Measurements from ENCODE around the gene DTYMK. TPM values are rescaled to one million over a fixed set of nuclear protein-coding genes. Genes with fewer than 3 reads are reported as not detected.
A peak's percentile ranks its signal among the peaks of the same experiment; 100 is the strongest.

DTYMK gene
- total and polyA plus RNA-seq, 2 experiments from 2014 or later: 27.9 to 78.7 TPM

GRCh38 chr2:241639385-241639784, 47.2 kb downstream of the DTYMK start:
- H3K9me3 ChIP-seq (ENCODE audit: low read depth): no peaks in the 10 kb centered on the region
- H3K9me2 ChIP-seq (ENCODE audit: insufficient read depth): no peaks in the 10 kb centered on the region
- peaks cover 4% of the 10 kb centered on the region; the same call in 1 of the 2 replicates for H4K20me1 ChIP-seq (ENCODE audit: insufficient read depth)
- DNase-seq: no peak
- peaks cover 89% of the 10 kb centered on the region for H3K79me2 ChIP-seq (ENCODE audit: insufficient read depth)
- H3K9ac ChIP-seq: no peak overlapping the region
- peaks cover 17% of the 10 kb centered on the region for H3K4me1 ChIP-seq (ENCODE audit: insufficient read depth)
- TF ChIP-seq EZH2 (IDR thresholded peaks at IDR 0.05; ENCODE audit: insufficient read depth, poor library complexity, severe bottlenecking) (no peak), EZH2phosphoT487 (IDR thresholded peaks at IDR 0.05; ENCODE audit: insufficient read depth, low read depth) (no peak)
- in situ Hi-C loops (cut with MboI): no loop called here
- no peak overlapping the region for H2AFZ ChIP-seq
- WGBS, 2 experiments (ENCODE audit: low coverage in 1 of 2, low lambda C conversion rate in 2 of 2, missing lambda C conversion rate in 2 of 2): 88 to 92% methylated on average over 7 of the region's 7 CpGs
- no peak overlapping the region for H3K27ac ChIP-seq
- peaks cover 9% of the 10 kb centered on the region; the same call in 1 of the 2 replicates for H3F3A ChIP-seq (ENCODE audit: insufficient read depth)
- no peaks in the 10 kb centered on the region for H3K27me3 ChIP-seq (replicated peaks; ENCODE audit: insufficient read depth)
- peak overlapping the region; percentile 95 for H3K4me2 ChIP-seq (ENCODE audit: unreplicated experiment)
- no peak overlapping the region for H3K4me3 ChIP-seq
- no peaks in the 10 kb centered on the region for H3K36me3 ChIP-seq (ENCODE audit: low read depth)

- WGBS, 2 experiments (ENCODE audit: low coverage in 1 of 2, low lambda C conversion rate in 2 of 2, missing lambda C conversion rate in 2 of 2): 88 to 92% methylated on average over 13 to 14 of the region's 14 CpGs
- H4K20me1 ChIP-seq (ENCODE audit: insufficient read depth): peaks cover 4% of the 10 kb centered on the region; the same call in 1 of the 2 replicates
Observed at GRCh38 chr2:241638940-241639339, 47.7 kb downstream of the DTYMK start.

GRCh38 chr2:241637795-241638660, 48.6 kb downstream of the DTYMK start:
- no peaks in the 10 kb centered on the region for H3K27me3 ChIP-seq (replicated peaks; ENCODE audit: insufficient read depth)
- H3K4me2 ChIP-seq (ENCODE audit: unreplicated experiment): peak overlapping the region; percentile 95
- peak overlapping the region; percentile 90 for H3K9ac ChIP-seq
- 1 to 4% methylated on average over 33 to 56 of the region's 67 CpGs for WGBS, 2 experiments (ENCODE audit: low coverage in 1 of 2, low lambda C conversion rate in 2 of 2, missing lambda C conversion rate in 2 of 2)
- TF ChIP-seq EZH2 (IDR thresholded peaks at IDR 0.05; ENCODE audit: insufficient read depth, poor library complexity, severe bottlenecking): no peak
- no peak for TF ChIP-seq EZH2phosphoT487 (IDR thresholded peaks at IDR 0.05; ENCODE audit: insufficient read depth, low read depth)
- peaks cover 9% of the 10 kb centered on the region; the same call in 1 of the 2 replicates for H3F3A ChIP-seq (ENCODE audit: insufficient read depth)
- peak overlapping the region; percentile 81 for H3K4me3 ChIP-seq
- in situ Hi-C loops (cut with MboI): no loop called here
- peak; percentile 75 for DNase-seq
- peaks cover 6% of the 10 kb centered on the region; the same call in 1 of the 2 replicates for H3K36me3 ChIP-seq (ENCODE audit: low read depth)
- H3K9me3 ChIP-seq (ENCODE audit: low read depth): no peaks in the 10 kb centered on the region
- no peaks in the 10 kb centered on the region for H3K9me2 ChIP-seq (ENCODE audit: insufficient read depth)
- H4K20me1 ChIP-seq (ENCODE audit: insufficient read depth): peaks cover 4% of the 10 kb centered on the region; the same call in 1 of the 2 replicates
- H2AFZ ChIP-seq: peak overlapping the region; percentile 75
- peaks cover 89% of the 10 kb centered on the region for H3K79me2 ChIP-seq (ENCODE audit: insufficient read depth)
- H3K4me1 ChIP-seq (ENCODE audit: insufficient read depth): peaks cover 17% of the 10 kb centered on the region
- H3K27ac ChIP-seq: peak overlapping the region; percentile 88

More at GRCh38 chr2:241638940-241639339, 47.7 kb downstream of the DTYMK start:
- H3K27me3 ChIP-seq (replicated peaks; ENCODE audit: insufficient read depth): no peaks in the 10 kb centered on the region
- DNase-seq: no peak
- in situ Hi-C loops (cut with MboI): no loop called here
- H2AFZ ChIP-seq: no peak overlapping the region
- H3K79me2 ChIP-seq (ENCODE audit: insufficient read depth): peaks cover 89% of the 10 kb centered on the region
- H3K4me2 ChIP-seq (ENCODE audit: unreplicated experiment): peak overlapping the region; percentile 95
- H3F3A ChIP-seq (ENCODE audit: insufficient read depth): peaks cover 9% of the 10 kb centered on the region; the same call in 1 of the 2 replicates
- no peaks in the 10 kb centered on the region for H3K9me2 ChIP-seq (ENCODE audit: insufficient read depth)
- no peaks in the 10 kb centered on the region for H3K9me3 ChIP-seq (ENCODE audit: low read depth)
- no peaks in the 10 kb centered on the region for H3K36me3 ChIP-seq (ENCODE audit: low read depth)
- TF ChIP-seq EZH2 (IDR thresholded peaks at IDR 0.05; ENCODE audit: insufficient read depth, poor library complexity, severe bottlenecking) (no peak), EZH2phosphoT487 (IDR thresholded peaks at IDR 0.05; ENCODE audit: insufficient read depth, low read depth) (no peak)
- H3K4me1 ChIP-seq (ENCODE audit: insufficient read depth): peaks cover 17% of the 10 kb centered on the region
- H3K27ac ChIP-seq: no peak overlapping the region
- H3K9ac ChIP-seq: peak overlapping the region; percentile 90
- H3K4me3 ChIP-seq: peak overlapping the region; percentile 81

GRCh38 chr2:241637018-241637794, 49.4 kb downstream of the DTYMK start, which contains the start of the genes ATG4B and THAP4:
Gene ATG4B, plus strand, starts transcription at chr2:241637693. Its CDS starts 22 bp downstream, at chr2:241637715.
Gene THAP4, minus strand, starts transcription at chr2:241637158. Its CDS starts 141 bp downstream, at chr2:241637017.
- peaks cover 17% of the 10 kb centered on the region for H3K4me1 ChIP-seq (ENCODE audit: insufficient read depth)
- peak within 1 kb of the TSS; percentile 75 for H2AFZ ChIP-seq
- H3K9me2 ChIP-seq (ENCODE audit: insufficient read depth): no peaks in the 10 kb centered on the region
- peaks cover 7% of the 10 kb centered on the region for H3K36me3 ChIP-seq (ENCODE audit: low read depth)
- H3K79me2 ChIP-seq (ENCODE audit: insufficient read depth): peaks cover 89% of the 10 kb centered on the region
- H3F3A ChIP-seq (ENCODE audit: insufficient read depth): peaks cover 9% of the 10 kb centered on the region; the same call in 1 of the 2 replicates
- no peaks in the 10 kb centered on the region for H3K9me3 ChIP-seq (ENCODE audit: low read depth)
- no peak for TF ChIP-seq EZH2phosphoT487 (IDR thresholded peaks at IDR 0.05; ENCODE audit: insufficient read depth, low read depth)
- TF ChIP-seq EZH2 (IDR thresholded peaks at IDR 0.05; ENCODE audit: insufficient read depth, poor library complexity, severe bottlenecking): no peak
- H4K20me1 ChIP-seq (ENCODE audit: insufficient read depth): peaks cover 4% of the 10 kb centered on the region; the same call in 1 of the 2 replicates
- 0 to 1% methylated on average over 52 to 86 of the region's 123 CpGs for WGBS, 2 experiments (ENCODE audit: low coverage in 1 of 2, low lambda C conversion rate in 2 of 2, missing lambda C conversion rate in 2 of 2)
- H3K4me2 ChIP-seq (ENCODE audit: unreplicated experiment): peak within 1 kb of the TSS; percentile 95
- H3K9ac ChIP-seq: peak within 1 kb of the TSS; percentile 90
- no peaks in the 10 kb centered on the region for H3K27me3 ChIP-seq (replicated peaks; ENCODE audit: insufficient read depth)
- DNase-seq: peak; percentile 93
- in situ Hi-C loops (cut with MboI): no loop called here
- peak within 1 kb of the TSS; percentile 88 for H3K27ac ChIP-seq
- peak within 1 kb of the TSS; percentile 81 for H3K4me3 ChIP-seq
